Measurements from ENCODE around the gene AMDHD1. TPM values are rescaled to one million over a fixed set of nuclear protein-coding genes. Genes with fewer than 3 reads are reported as not detected.

Gene AMDHD1
- total and polyA plus RNA-seq, 2 donors (not counting 3 experiments of a cell fraction or from before 2014, with no cell fraction given), result not detected

GRCh38 chr12:95960241-95960640 lies 17.1 kb downstream of the AMDHD1 start:
- H3K4me2 ChIP-seq (ENCODE audit: insufficient read depth, low read length), result no peak overlapping the region
- FAIRE-seq (no peak), DNase-seq (ENCODE audit: low read depth, low spot score) (no peak)
- no peak overlapping the region for H3K27ac ChIP-seq (ENCODE audit: insufficient read depth, low read depth, low read length)
- dilution Hi-C loops (cut with MboI; ENCODE audit: extremely low pct_ligation_motif_present, low sequenced_read_pairs), result no loop called here
- ChIA-PET CTCF (interaction anchor here (1.7 to 2.5 kb wide), 3 partner anchors 19 to 42 kb away, joined by 6 to 26 read pairs (median 8); partner anchors contain the start of gene CCDC38), POLR2A (no interaction called here)
- H3K9me1 ChIP-seq (replicated peaks; ENCODE audit: control insufficient read depth, extremely low read depth, insufficient read depth, low read length), result no peaks in the 10 kb centered on the region
- no peaks in the 10 kb centered on the region for H3K9me3 ChIP-seq (replicated peaks; ENCODE audit: control insufficient read depth, insufficient read depth, low read length)
- BruUV-seq (replicated peaks), result no TSS peak
- H3K79me2 ChIP-seq (ENCODE audit: control insufficient read depth, insufficient read depth, low read length), result no peaks in the 10 kb centered on the region
- TF ChIP-seq JUN (IDR thresholded peaks at IDR 0.05; ENCODE audit: borderline replicate concordance, insufficient read depth, insufficient read length, low read depth), result no peak
- TF ChIP-seq POLR2AphosphoS5 (IDR thresholded peaks at IDR 0.05; ENCODE audit: insufficient read depth, low read depth, low read length), result no peak
- TF ChIP-seq, protein P1, sequence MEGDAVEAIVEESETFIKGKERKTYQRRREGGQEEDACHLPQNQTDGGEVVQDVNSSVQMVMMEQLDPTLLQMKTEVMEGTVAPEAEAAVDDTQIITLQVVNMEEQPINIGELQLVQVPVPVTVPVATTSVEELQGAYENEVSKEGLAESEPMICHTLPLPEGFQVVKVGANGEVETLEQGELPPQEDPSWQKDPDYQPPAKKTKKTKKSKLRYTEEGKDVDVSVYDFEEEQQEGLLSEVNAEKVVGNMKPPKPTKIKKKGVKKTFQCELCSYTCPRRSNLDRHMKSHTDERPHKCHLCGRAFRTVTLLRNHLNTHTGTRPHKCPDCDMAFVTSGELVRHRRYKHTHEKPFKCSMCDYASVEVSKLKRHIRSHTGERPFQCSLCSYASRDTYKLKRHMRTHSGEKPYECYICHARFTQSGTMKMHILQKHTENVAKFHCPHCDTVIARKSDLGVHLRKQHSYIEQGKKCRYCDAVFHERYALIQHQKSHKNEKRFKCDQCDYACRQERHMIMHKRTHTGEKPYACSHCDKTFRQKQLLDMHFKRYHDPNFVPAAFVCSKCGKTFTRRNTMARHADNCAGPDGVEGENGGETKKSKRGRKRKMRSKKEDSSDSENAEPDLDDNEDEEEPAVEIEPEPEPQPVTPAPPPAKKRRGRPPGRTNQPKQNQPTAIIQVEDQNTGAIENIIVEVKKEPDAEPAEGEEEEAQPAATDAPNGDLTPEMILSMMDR (IDR thresholded peaks at IDR 0.05; ENCODE audit: extremely low read depth in 1 of 2, insufficient read depth in 1 of 2, low read depth in 1 of 2, low read length in 2 of 2), result no peak
- TF ChIP-seq MYC (IDR thresholded peaks at IDR 0.05; ENCODE audit: low read depth, low read length), result no peak
- TF ChIP-seq FOS (IDR thresholded peaks at IDR 0.05; ENCODE audit: borderline replicate concordance, insufficient read depth, low read length), result no peak
- no peak for TF ChIP-seq GATA2 (IDR thresholded peaks at IDR 0.05; ENCODE audit: insufficient read depth, insufficient read length, low read depth, low read length)
- TF ChIP-seq, protein P2, sequence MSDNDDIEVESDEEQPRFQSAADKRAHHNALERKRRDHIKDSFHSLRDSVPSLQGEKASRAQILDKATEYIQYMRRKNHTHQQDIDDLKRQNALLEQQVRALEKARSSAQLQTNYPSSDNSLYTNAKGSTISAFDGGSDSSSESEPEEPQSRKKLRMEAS (IDR thresholded peaks at IDR 0.05; ENCODE audit: insufficient read depth, insufficient read length), result no peak
- no peak for TF ChIP-seq EZH2 (IDR thresholded peaks at IDR 0.05; ENCODE audit: borderline replicate concordance, low read depth, low read length, severe bottlenecking)
- no peak for TF ChIP-seq POLR2A (IDR thresholded peaks at IDR 0.05; ENCODE audit: low read depth, low read length)
- no peak overlapping the region for H3K4me3 ChIP-seq (replicated peaks in 1 of 3; ENCODE audit: insufficient read depth in 1 of 3, low read depth in 1 of 3, low read length in 3 of 3)
- intact Hi-C loops (cut with micrococcal nuclease), result no loop called here
- no peak overlapping the region for H3K9ac ChIP-seq (replicated peaks; ENCODE audit: extremely low read depth, insufficient read depth, low read length)
- no peaks in the 10 kb centered on the region for H3K36me3 ChIP-seq (ENCODE audit: control insufficient read depth in 2 of 2, extremely low read depth in 1 of 2, insufficient read depth in 2 of 2, low read length in 2 of 2)
- H4K20me1 ChIP-seq (replicated peaks; ENCODE audit: control insufficient read depth, extremely low read depth, insufficient read depth, low read length), result no peaks in the 10 kb centered on the region
- H3K4me1 ChIP-seq (ENCODE audit: control insufficient read depth, extremely low read depth, insufficient read depth, low read length), result no peaks in the 10 kb centered on the region
- peaks cover 4 to 8% of the 10 kb centered on the region in 2 experiments for H3K27me3 ChIP-seq (ENCODE audit: control insufficient read depth in 2 of 2, insufficient read depth in 2 of 2, low read length in 2 of 2)
- H2AFZ ChIP-seq (ENCODE audit: low read depth, low read length), result no peak overlapping the region
